Caco-2 (cell line): ENCODE data around the gene MAP3K13. TPM values are rescaled to one million over a fixed set of nuclear protein-coding genes. Genes with fewer than 3 reads are reported as not detected.

Experiments used
- BruUV-seq: library from RNA; stranded (reverse); fragments of 400-500 nt; replicated peaks from 2 replicates; lab custom pipeline; 2021; lab: Mats Ljungman, UMichigan
- CTCF ChIA-PET: fragments of 300-600 bp; sonication (Branson Sonifier 250); formaldehyde crosslinking; loops from one replicate; lab custom pipeline; 2022; ENCODE audit warnings: antibody characterized with exemption; lab: Charles Lee
- POLR2A ChIA-PET: fragments of 300-600 bp; sonication (Branson Sonifier 250); formaldehyde crosslinking; loops from one replicate; lab custom pipeline; 2022; ENCODE audit warnings: antibody characterized with exemption; lab: Charles Lee
- DNase-seq, 2 experiments: peaks; one replicate each; pipeline versions ENCODE4 v3.0.0 to v3.0.0-alpha.2; 2020 to 2022
- H3K27me3 ChIP-seq: replicated peaks from 2 replicates; pipeline ENCODE4 v1.6.0; 2011; ENCODE audit warnings: low read length; ENCODE audit not compliant: control insufficient read depth, insufficient read depth
- H3K36me3 ChIP-seq: 2 replicates; pipeline ENCODE4 v1.5.1; 2011; ENCODE audit warnings: low read length; ENCODE audit not compliant: control insufficient read depth, insufficient read depth
- H3K4me1 ChIP-seq: fragments of 250-450 bp; sonication (Bioruptor Pico); 2 replicates; pipeline ENCODE4 v1.5.1; 2020; ENCODE audit warnings: mild to moderate bottlenecking
- H3K4me3 ChIP-seq: 2 replicates; pipeline ENCODE4 v1.5.1; 2011; ENCODE audit warnings: low read depth, mild to moderate bottlenecking, control low read depth, low read length
- H3K9me3 ChIP-seq: fragments of 250-450 bp; sonication (Bioruptor Pico); 2 replicates; pipeline ENCODE4 v1.5.1; 2020; ENCODE audit warnings: mild to moderate bottlenecking, moderate library complexity
- H3K27ac Mint-ChIP-seq: one replicate; pipeline ENCODE4 v1.8.0; 2022; ENCODE audit warnings: mixed read lengths; ENCODE audit not compliant: unreplicated experiment
- H3K27me3 Mint-ChIP-seq: one replicate; pipeline ENCODE4 v1.8.0; 2022; ENCODE audit warnings: mixed read lengths; ENCODE audit not compliant: insufficient read depth, unreplicated experiment
- H3K36me3 Mint-ChIP-seq: one replicate; pipeline ENCODE4 v1.8.0; 2022; ENCODE audit warnings: mild to moderate bottlenecking, mixed read lengths; ENCODE audit not compliant: insufficient read depth, unreplicated experiment
- H3K4me1 Mint-ChIP-seq: one replicate; pipeline ENCODE4 v1.8.0; 2022; ENCODE audit warnings: low read depth, mixed read lengths; ENCODE audit not compliant: unreplicated experiment
- H3K4me3 Mint-ChIP-seq: one replicate; pipeline ENCODE4 v1.8.0; 2022; ENCODE audit warnings: mild to moderate bottlenecking, moderate library complexity, mixed read lengths; ENCODE audit not compliant: unreplicated experiment
- H3K9me3 Mint-ChIP-seq: one replicate; pipeline ENCODE4 v1.8.0; 2022; ENCODE audit warnings: mixed read lengths; ENCODE audit not compliant: unreplicated experiment
- CTCF ChIP-seq, 2 experiments: fragments of 200-600 bp in 1 of 2; IDR thresholded peaks; 1 replicate in 1 of 2; 2 replicates in 1 of 2; pipeline versions ENCODE4 v1.5.1 to v1.8.0; 2011 to 2022; ENCODE audit warnings: antibody characterized with exemption in 1 of 2, control low read depth in 1 of 2, inconsistent platforms in 1 of 2, low read depth in 1 of 2, low read length in 1 of 2, mild to moderate bottlenecking in 1 of 2, moderate library complexity in 1 of 2; ENCODE audit not compliant: insufficient read depth in 1 of 2, severe bottlenecking in 1 of 2, unreplicated experiment in 1 of 2
- intact Hi-C: fragments of 100-400 bp; cut with micrococcal nuclease; formaldehyde crosslinking; loops from one replicate; pipeline ENCODE4 v1.10.0; 2022; ENCODE audit not compliant: unreplicated experiment
- total RNA-seq: library from RNA; stranded (reverse); gene quantifications from 2 replicates; pipeline ENCODE4 v1.2.3, GENCODE V29; 2022

Gene MAP3K13
- total RNA-seq, 1 experiment from 2014 or later = 20.1 TPM

- no peak for TF ChIP-seq CTCF (IDR thresholded peaks at IDR 0.05; ENCODE audit: insufficient read depth in 1 of 2, low read depth in 1 of 2, low read length in 1 of 2, severe bottlenecking in 1 of 2, unreplicated experiment in 1 of 2)
- BruUV-seq = no TSS peak
- Histone ChIP-seq H3K36me3 (no peaks in the 10 kb centered on the region), H3K27me3 (no peaks in the 10 kb centered on the region), H3K4me3 (no peak overlapping the region), H3K9me3 (no peaks in the 10 kb centered on the region), H3K4me1 (peaks cover 28% of the 10 kb centered on the region)
- H3K4me1 Mint-ChIP-seq = peaks cover 15% of the 10 kb centered on the region
- peak overlapping the region; percentile 64 for H3K4me3 Mint-ChIP-seq
- ChIA-PET POLR2A (no interaction called here), CTCF (no interaction called here)
- intact Hi-C loops = loop anchor here (1.0 kb wide), 1 partner anchor 11 kb away; no protein-coding TSS in a partner anchor
- H3K27ac Mint-ChIP-seq = peak overlapping the region; percentile 90
- H3K36me3 Mint-ChIP-seq = no peaks in the 10 kb centered on the region
- H3K9me3 Mint-ChIP-seq = no peaks in the 10 kb centered on the region
- peak in 1 of 2 experiments; percentile 32 for DNase-seq
- no peaks in the 10 kb centered on the region for H3K27me3 Mint-ChIP-seq
These were observed 46.1 kb upstream of the MAP3K13 start for GRCh38 chr3:185316740-185317412.

- no peak for DNase-seq
- no peaks in the 10 kb centered on the region for H3K9me3 ChIP-seq
- Mint-ChIP-seq H3K36me3 (no peaks in the 10 kb centered on the region), H3K9me3 (no peaks in the 10 kb centered on the region), H3K4me1 (peaks cover 15% of the 10 kb centered on the region), H3K27ac (peak overlapping the region; percentile 90), H3K27me3 (no peaks in the 10 kb centered on the region), H3K4me3 (peak overlapping the region; percentile 64)
- TSS peak; percentile 87 for BruUV-seq
- H3K36me3 ChIP-seq = no peaks in the 10 kb centered on the region
- H3K4me3 ChIP-seq = no peak overlapping the region
- ChIA-PET POLR2A (no interaction called here), CTCF (no interaction called here)
- no peak for TF ChIP-seq CTCF (IDR thresholded peaks at IDR 0.05; ENCODE audit: insufficient read depth in 1 of 2, low read depth in 1 of 2, low read length in 1 of 2, severe bottlenecking in 1 of 2, unreplicated experiment in 1 of 2)
- H3K4me1 ChIP-seq = peaks cover 27% of the 10 kb centered on the region
- intact Hi-C loops = loop anchor here (1.0 kb wide), 1 partner anchor 11 kb away; no protein-coding TSS in a partner anchor
- no peaks in the 10 kb centered on the region for H3K27me3 ChIP-seq
These were observed 45.3 kb upstream of the MAP3K13 start for GRCh38 chr3:185317674-185318073.

GRCh38 chr3:185318141-185318540 lies 44.8 kb upstream of the MAP3K13 start:
- Histone ChIP-seq H3K27me3 (no peaks in the 10 kb centered on the region), H3K36me3 (no peaks in the 10 kb centered on the region), H3K4me3 (no peak overlapping the region), H3K9me3 (no peaks in the 10 kb centered on the region), H3K4me1 (peaks cover 27% of the 10 kb centered on the region)
- H3K4me3 Mint-ChIP-seq = peak overlapping the region; percentile 64
- H3K36me3 Mint-ChIP-seq = no peaks in the 10 kb centered on the region
- peak in 1 of 2 experiments; percentile 23 for DNase-seq
- no peaks in the 10 kb centered on the region for H3K27me3 Mint-ChIP-seq
- peaks cover 15% of the 10 kb centered on the region for H3K4me1 Mint-ChIP-seq
- no peak overlapping the region for H3K27ac Mint-ChIP-seq
- intact Hi-C loops = no loop called here
- BruUV-seq = no TSS peak
- CTCF ChIA-PET = no interaction called here
- TF ChIP-seq CTCF (IDR thresholded peaks at IDR 0.05; ENCODE audit: insufficient read depth in 1 of 2, low read depth in 1 of 2, low read length in 1 of 2, severe bottlenecking in 1 of 2, unreplicated experiment in 1 of 2) = no peak
- no peaks in the 10 kb centered on the region for H3K9me3 Mint-ChIP-seq
- POLR2A ChIA-PET = no interaction called here
